ENCODE measurements around the gene H3-3A.

The H3-3A gene

GRCh38 chr1:226111098-226111882 lies 48.8 kb downstream of the H3-3A start:
- DNase-seq (ENCODE audit: low read depth in 2 of 2): no peak

- no peak for DNase-seq (ENCODE audit: low read depth in 2 of 2)
These were observed 49.4 kb downstream of the H3-3A start for GRCh38 chr1:226111883-226112261.

- DNase-seq (ENCODE audit: low read depth in 2 of 2): no peak
These were observed 50.1 kb downstream of the H3-3A start for GRCh38 chr1:226112626-226113025.

GRCh38 chr1:226116673-226117072 lies 54.2 kb downstream of the H3-3A start:
- DNase-seq (ENCODE audit: low read depth in 2 of 2): no peak

- DNase-seq (ENCODE audit: low read depth in 2 of 2): no peak
These were observed 54.8 kb downstream of the H3-3A start for GRCh38 chr1:226117330-226117729.

- DNase-seq (ENCODE audit: low read depth in 2 of 2): no peak
These were observed 55.8 kb downstream of the H3-3A start for GRCh38 chr1:226118357-226118756.

- no peak for DNase-seq (ENCODE audit: low read depth in 2 of 2)
These were observed 56.7 kb downstream of the H3-3A start for GRCh38 chr1:226119169-226119568.

GRCh38 chr1:226120398-226120797 lies 57.9 kb downstream of the H3-3A start:
- no peak for DNase-seq (ENCODE audit: low read depth in 2 of 2)

GRCh38 chr1:226121049-226121586 lies 58.6 kb downstream of the H3-3A start:
- no peak for DNase-seq (ENCODE audit: low read depth in 2 of 2)
